Neural progenitor cell (in vitro differentiated cells): ENCODE measurements around the gene SFMBT1.

ENCODE experiments used
- EZH2phosphoT487 ChIP-seq: fragments of 200-600 bp; sonication (generic); IDR thresholded peaks from 2 replicates; pipeline ENCODE4 v1.6.1; 2017; ENCODE audit warnings: antibody characterized with exemption
- TF ChIP-seq, protein P1 (sequence below): fragments of 200-600 bp; sonication (generic); IDR thresholded peaks from 2 replicates; pipeline ENCODE4 v1.5.1; 2017; ENCODE audit warnings: antibody characterized with exemption, mild to moderate bottlenecking

DNA sequence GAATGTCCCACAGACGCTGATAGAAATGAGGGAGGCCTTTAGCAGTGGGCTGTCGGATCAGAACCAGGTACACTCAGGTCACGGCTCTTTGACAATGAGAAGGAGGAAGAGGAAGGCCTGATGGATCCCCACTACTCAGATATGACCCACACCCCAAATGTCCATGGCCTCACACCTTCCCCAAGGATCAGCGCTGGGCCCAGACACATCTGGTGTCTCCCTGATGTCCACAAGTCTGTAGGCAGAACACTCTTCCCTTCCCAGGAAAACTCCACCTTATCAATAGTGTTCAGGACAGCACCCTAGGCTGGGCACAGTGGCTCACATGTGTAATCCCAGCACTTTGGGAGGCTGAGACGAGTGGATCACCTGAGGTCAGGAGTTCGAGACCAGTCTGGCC lies 33.3 kb upstream of the SFMBT1 start:
- TF ChIP-seq, protein P1, sequence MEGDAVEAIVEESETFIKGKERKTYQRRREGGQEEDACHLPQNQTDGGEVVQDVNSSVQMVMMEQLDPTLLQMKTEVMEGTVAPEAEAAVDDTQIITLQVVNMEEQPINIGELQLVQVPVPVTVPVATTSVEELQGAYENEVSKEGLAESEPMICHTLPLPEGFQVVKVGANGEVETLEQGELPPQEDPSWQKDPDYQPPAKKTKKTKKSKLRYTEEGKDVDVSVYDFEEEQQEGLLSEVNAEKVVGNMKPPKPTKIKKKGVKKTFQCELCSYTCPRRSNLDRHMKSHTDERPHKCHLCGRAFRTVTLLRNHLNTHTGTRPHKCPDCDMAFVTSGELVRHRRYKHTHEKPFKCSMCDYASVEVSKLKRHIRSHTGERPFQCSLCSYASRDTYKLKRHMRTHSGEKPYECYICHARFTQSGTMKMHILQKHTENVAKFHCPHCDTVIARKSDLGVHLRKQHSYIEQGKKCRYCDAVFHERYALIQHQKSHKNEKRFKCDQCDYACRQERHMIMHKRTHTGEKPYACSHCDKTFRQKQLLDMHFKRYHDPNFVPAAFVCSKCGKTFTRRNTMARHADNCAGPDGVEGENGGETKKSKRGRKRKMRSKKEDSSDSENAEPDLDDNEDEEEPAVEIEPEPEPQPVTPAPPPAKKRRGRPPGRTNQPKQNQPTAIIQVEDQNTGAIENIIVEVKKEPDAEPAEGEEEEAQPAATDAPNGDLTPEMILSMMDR: no peak
- no peak for TF ChIP-seq EZH2phosphoT487
